Activated naive CD4-positive, alpha-beta T cell treated with anti-CD3 and anti-CD28 coated beads, Interleukin-2, amount 50 U/mL, for 72 hours (primary cell): Measurements from ENCODE around the gene RNF149. TPM values are rescaled to one million over a fixed set of nuclear protein-coding genes. Genes with fewer than 3 reads are reported as not detected.

Experiments used
- ATAC-seq, 2 donors: fragments of 150-1000 bp; cut with Tn5 transposase; 2 replicates each; pipeline ENCODE4 v1.10.0; 2021; ENCODE audit warnings: mild to moderate bottlenecking in 2 of 2, moderate library complexity in 2 of 2
- DNase-seq, 2 donors: peaks; one replicate each; pipeline ENCODE4 v3.0.0; 2021 to 2022; ENCODE audit warnings: low spot score in 2 of 2
- H3K27ac Mint-ChIP-seq, 2 donors: one replicate each; pipeline ENCODE4 v1.8.0; 2022; ENCODE audit warnings: mild to moderate bottlenecking in 2 of 2, mixed read lengths in 2 of 2
- H3K36me3 Mint-ChIP-seq, 2 donors: one replicate each; pipeline ENCODE4 v1.8.0; 2022; ENCODE audit warnings: mixed read lengths in 2 of 2
- H3K9me3 Mint-ChIP-seq, 2 donors: one replicate each; pipeline ENCODE4 v1.8.0; 2022; ENCODE audit warnings: mixed read lengths in 2 of 2
- total RNA-seq, 2 donors: library from RNA; stranded (reverse); gene quantifications; one replicate each; pipeline ENCODE4 v1.2.3, GENCODE V29; 2022

Gene RNF149
- total RNA-seq, 2 donors from 2014 or later: 46.8 to 54.1 TPM

GRCh38 chr2:101307503-101307902, 998 bp downstream of the RNF149 start:
- no peaks in the 10 kb centered on the region for H3K9me3 Mint-ChIP-seq
- ATAC-seq (peak; percentile 38 to 49), DNase-seq (peak in 1 of 2 donors; percentile 30)
- peaks cover 17 to 38% of the 10 kb centered on the region in 2 donors for H3K36me3 Mint-ChIP-seq
- H3K27ac Mint-ChIP-seq: peak overlapping the region; percentile 93 to 94

DNA sequence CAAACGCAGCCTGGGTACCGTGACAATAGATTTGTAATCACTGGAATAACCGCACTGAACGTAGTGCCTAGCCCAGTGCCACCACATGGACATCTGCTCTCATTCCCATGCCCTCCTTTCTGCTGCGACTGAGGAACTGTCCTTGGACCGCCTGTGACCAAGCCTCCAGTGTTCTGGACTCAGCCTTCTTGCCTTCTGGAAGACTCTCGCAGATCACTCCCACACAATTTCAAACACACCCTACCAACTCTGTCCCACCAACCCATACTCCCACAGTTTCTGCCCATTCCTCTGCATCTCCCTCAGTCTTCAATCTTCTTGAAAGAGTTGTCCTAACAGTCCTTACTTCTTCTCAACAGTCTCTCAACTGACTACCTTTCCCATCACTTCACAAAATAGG, 2.1 kb downstream of the RNF149 start:
- DNase-seq: no peak
- H3K9me3 Mint-ChIP-seq: no peaks in the 10 kb centered on the region
- peak; percentile 2 to 4 for ATAC-seq
- H3K36me3 Mint-ChIP-seq: peaks cover 17 to 45% of the 10 kb centered on the region in 2 donors
- peak overlapping the region; percentile 93 to 94 for H3K27ac Mint-ChIP-seq

- no peaks in the 10 kb centered on the region for H3K9me3 Mint-ChIP-seq
- peaks cover 17 to 45% of the 10 kb centered on the region in 2 donors for H3K36me3 Mint-ChIP-seq
- peak overlapping the region; percentile 69 to 93 for H3K27ac Mint-ChIP-seq
- peak; percentile 18 to 41 for ATAC-seq
- DNase-seq: no peak
These were observed 2.9 kb downstream of the RNF149 start for GRCh38 chr2:101305492-101306078.

- ATAC-seq (peak; percentile 9 to 34), DNase-seq (no peak)
- H3K36me3 Mint-ChIP-seq: peaks cover 17 to 40% of the 10 kb centered on the region in 2 donors
- H3K9me3 Mint-ChIP-seq: no peaks in the 10 kb centered on the region
- H3K27ac Mint-ChIP-seq: peak overlapping the region; percentile 69 to 93
These were observed 3.5 kb downstream of the RNF149 start for GRCh38 chr2:101305035-101305434.

DNA sequence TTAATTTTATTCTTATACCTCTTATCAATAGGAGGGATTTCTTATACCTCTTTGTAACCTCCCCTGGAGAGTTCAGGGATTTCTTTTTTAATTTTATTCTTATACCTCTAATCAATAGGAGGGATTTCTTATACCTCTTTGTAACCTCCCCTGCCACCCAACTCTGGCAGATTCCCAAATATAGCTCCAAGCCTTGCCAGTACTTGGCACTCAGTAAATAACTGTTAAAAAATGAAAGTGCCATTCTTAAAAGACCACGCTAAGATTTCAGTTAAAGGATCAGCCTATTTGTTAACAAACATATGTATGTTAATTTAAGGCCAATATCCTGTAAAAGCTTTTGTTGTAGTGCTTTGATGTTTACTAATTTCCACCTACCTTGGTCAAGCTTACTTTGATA, 4.8 kb downstream of the RNF149 start:
- DNase-seq (no peak), ATAC-seq (no peak)
- H3K9me3 Mint-ChIP-seq: no peaks in the 10 kb centered on the region
- no peak overlapping the region for H3K27ac Mint-ChIP-seq
- peaks cover 17 to 48% of the 10 kb centered on the region in 2 donors for H3K36me3 Mint-ChIP-seq

DNA sequence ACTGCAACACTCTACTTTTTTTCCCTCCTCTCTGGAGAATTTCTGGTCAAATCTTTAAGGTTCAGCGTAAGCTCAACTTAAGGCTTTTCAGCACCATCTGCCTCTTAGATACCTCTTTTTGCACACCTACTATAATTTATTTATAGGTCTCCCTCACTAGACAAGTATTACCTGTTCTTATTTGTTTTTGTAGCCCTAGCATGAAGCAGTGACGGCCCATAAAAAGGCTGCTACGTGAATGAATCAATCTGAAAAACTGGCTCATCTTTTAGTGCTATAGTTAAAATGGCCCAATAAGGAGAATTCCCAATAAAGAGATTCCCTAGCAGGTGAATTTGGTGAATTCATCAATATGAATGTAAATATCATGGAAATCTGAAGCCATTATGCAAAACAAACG, 6.5 kb downstream of the RNF149 start:
- ATAC-seq (no peak), DNase-seq (no peak)
- Mint-ChIP-seq H3K36me3 (peaks cover 8 to 43% of the 10 kb centered on the region in 2 donors), H3K9me3 (no peaks in the 10 kb centered on the region), H3K27ac (no peak overlapping the region)

GRCh38 chr2:101300836-101301235, 7.7 kb downstream of the RNF149 start:
- DNase-seq (no peak), ATAC-seq (no peak)
- Mint-ChIP-seq H3K27ac (no peak overlapping the region), H3K9me3 (no peaks in the 10 kb centered on the region), H3K36me3 (peaks cover 7 to 36% of the 10 kb centered on the region in 2 donors)

DNA sequence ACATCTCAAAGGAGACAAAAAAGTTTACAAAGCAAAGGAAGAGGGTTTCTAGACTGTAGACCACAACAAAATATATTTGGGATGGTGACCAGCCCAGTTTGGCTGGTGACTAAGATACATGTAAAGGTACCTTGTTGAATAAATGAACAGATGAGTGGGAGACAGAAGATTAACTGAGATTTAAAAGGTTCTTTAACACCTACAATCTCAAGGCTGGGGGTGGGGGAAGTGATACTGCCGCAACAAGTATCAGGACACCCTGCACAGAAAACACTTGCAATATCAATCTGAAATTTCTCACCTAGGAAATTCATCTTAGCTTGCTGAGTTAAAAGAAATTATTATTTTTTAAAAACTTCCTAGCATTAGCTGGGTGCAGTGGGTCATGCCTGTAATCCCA, 8.3 kb downstream of the RNF149 start:
- no peaks in the 10 kb centered on the region for H3K9me3 Mint-ChIP-seq
- no peak overlapping the region for H3K27ac Mint-ChIP-seq
- peak; percentile 32 to 42 for ATAC-seq
- peaks cover under 1 to 30% of the 10 kb centered on the region in 2 donors for H3K36me3 Mint-ChIP-seq
- DNase-seq: no peak

DNA sequence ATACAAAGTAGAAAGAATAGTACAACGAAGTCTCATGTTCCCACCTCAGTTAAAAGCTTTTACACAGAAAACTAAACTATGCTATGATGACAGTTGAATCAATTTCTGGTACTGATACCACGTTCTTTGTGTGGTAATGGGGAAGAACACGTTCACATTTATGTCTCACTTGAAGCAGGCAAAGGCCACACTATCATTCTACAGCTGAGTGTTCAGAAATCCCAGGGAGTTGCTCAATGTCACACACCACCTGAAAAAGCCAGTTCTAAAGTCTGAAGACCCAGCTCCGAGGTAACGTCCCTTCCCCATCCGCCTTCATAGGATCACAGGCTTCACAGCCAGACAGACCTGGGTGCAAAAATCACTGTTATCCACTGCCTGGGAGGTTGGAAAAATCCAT, 8.9 kb downstream of the RNF149 start:
- Mint-ChIP-seq H3K36me3 (peaks cover 0 to 30% of the 10 kb centered on the region in 2 donors), H3K9me3 (no peaks in the 10 kb centered on the region), H3K27ac (no peak overlapping the region)
- DNase-seq: no peak
- peak; percentile 57 to 80 for ATAC-seq

DNA sequence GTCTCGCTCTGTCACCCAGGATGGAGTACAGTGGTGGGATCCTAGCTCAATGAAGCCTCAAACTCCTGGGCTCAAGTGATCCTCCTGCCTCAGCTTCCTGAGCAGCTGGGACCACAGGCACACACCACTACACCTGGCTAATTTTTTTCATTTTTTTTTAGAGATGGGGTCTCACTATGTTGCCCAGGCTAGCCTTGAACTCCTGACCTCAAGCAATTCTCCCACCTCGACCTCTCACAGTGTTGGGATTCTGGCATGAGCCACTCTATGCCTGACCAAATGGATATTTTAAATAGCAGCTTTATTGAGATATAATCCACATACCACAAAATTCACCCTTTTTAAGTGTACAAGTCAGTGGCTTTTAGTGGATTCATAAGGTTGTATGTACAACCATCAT, 11.1 kb downstream of the RNF149 start:
- no peak for ATAC-seq
- no peak overlapping the region for H3K27ac Mint-ChIP-seq
- no peak for DNase-seq
- H3K9me3 Mint-ChIP-seq: no peaks in the 10 kb centered on the region
- H3K36me3 Mint-ChIP-seq: peaks cover 0 to 30% of the 10 kb centered on the region in 2 donors

DNA sequence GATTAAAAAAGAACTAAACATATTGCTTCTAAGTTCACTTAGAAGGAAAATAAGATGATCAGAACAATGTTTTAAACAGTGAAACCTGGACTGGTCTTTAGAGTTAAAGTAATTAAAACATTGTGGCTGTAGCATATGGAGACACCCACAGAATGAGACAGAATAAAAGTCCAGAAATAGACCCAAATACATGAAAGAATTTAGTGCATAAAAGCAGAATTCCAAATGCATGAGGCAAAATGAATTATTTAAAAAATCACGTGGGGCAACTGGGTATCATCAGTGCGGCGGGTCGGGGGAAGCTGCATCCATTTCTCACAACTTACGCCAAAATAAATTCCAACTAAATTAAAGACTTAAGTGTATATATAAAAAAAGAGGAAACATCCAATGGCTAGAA, 12.1 kb downstream of the RNF149 start:
- Mint-ChIP-seq H3K36me3 (peaks cover 0 to 31% of the 10 kb centered on the region in 2 donors), H3K9me3 (no peaks in the 10 kb centered on the region), H3K27ac (peak overlapping the region in 1 of 2 donors; percentile 68)
- ATAC-seq (no peak), DNase-seq (no peak)

GRCh38 chr2:101295895-101296294, 12.6 kb downstream of the RNF149 start:
- no peaks in the 10 kb centered on the region for H3K9me3 Mint-ChIP-seq
- DNase-seq: no peak
- ATAC-seq: no peak
- H3K27ac Mint-ChIP-seq: no peak overlapping the region
- H3K36me3 Mint-ChIP-seq: peaks cover 0 to 31% of the 10 kb centered on the region in 2 donors

- H3K9me3 Mint-ChIP-seq: no peaks in the 10 kb centered on the region
- H3K27ac Mint-ChIP-seq: no peak overlapping the region
- DNase-seq (no peak), ATAC-seq (no peak)
- H3K36me3 Mint-ChIP-seq: peaks cover 0 to 30% of the 10 kb centered on the region in 2 donors
These were observed 13.6 kb downstream of the RNF149 start for GRCh38 chr2:101294861-101295260.

GRCh38 chr2:101293544-101293943, 15.0 kb downstream of the RNF149 start:
- Mint-ChIP-seq H3K36me3 (peaks cover 0 to 21% of the 10 kb centered on the region in 2 donors), H3K27ac (no peak overlapping the region), H3K9me3 (no peaks in the 10 kb centered on the region)
- no peak for DNase-seq
- no peak for ATAC-seq

- H3K9me3 Mint-ChIP-seq: no peaks in the 10 kb centered on the region
- peaks cover 0 to 28% of the 10 kb centered on the region in 2 donors for H3K36me3 Mint-ChIP-seq
- DNase-seq: no peak
- H3K27ac Mint-ChIP-seq: no peak overlapping the region
- ATAC-seq: no peak
These were observed 16.5 kb downstream of the RNF149 start for GRCh38 chr2:101291973-101292372.

- ATAC-seq: no peak
- no peaks in the 10 kb centered on the region for H3K9me3 Mint-ChIP-seq
- no peak for DNase-seq
- peaks cover 0 to 31% of the 10 kb centered on the region in 2 donors for H3K36me3 Mint-ChIP-seq
- no peak overlapping the region for H3K27ac Mint-ChIP-seq
These were observed 17.8 kb downstream of the RNF149 start for GRCh38 chr2:101290711-101291110.

- DNase-seq (no peak), ATAC-seq (no peak)
- Mint-ChIP-seq H3K27ac (no peak overlapping the region), H3K9me3 (no peaks in the 10 kb centered on the region), H3K36me3 (peaks cover 0 to 32% of the 10 kb centered on the region in 2 donors)
These were observed 21.2 kb downstream of the RNF149 start for GRCh38 chr2:101287303-101287702.

DNA sequence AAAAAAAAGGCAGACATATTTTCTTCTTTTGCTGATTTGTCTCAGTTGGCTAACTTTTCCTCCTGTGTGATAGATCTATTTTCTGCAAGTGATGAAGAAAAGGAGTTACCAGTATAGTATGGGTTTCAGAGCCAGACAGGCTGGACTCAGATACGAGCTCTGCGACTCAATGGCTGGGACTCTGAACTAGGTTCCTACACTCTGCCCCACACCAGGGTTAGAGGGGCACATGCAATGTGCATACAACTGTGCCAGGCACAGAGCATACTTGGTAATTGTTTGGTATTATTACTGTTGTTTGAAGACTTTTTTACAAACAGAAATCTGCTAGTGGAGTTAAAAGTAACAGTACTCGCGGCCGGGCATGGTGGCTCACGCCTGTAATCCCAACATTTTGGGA, 21.8 kb downstream of the RNF149 start:
- peaks cover 5 to 35% of the 10 kb centered on the region in 2 donors for H3K36me3 Mint-ChIP-seq

More for the DNA sequence above, 21.8 kb downstream of the RNF149 start:
- no peak for ATAC-seq
- no peak for DNase-seq
- Mint-ChIP-seq H3K27ac (no peak overlapping the region), H3K9me3 (no peaks in the 10 kb centered on the region)
